Transverse colon (tissue), 4 donors: ENCODE data around the gene ANGPTL8. TPM values are rescaled to one million over a fixed set of nuclear protein-coding genes. Genes with fewer than 3 reads are reported as not detected.

Experiments used
- DNase-seq: peaks from one replicate; pipeline ENCODE4 v3.0.0-alpha.2; 2019
- H3K27ac ChIP-seq, 4 donors: fragments of 200-600 bp; sonication (generic); 2 replicates each; pipeline ENCODE4 v1.5.1; 2016 to 2018; ENCODE audit warnings: inconsistent platforms in 4 of 4
- H3K27me3 ChIP-seq: fragments of 200-600 bp; sonication (generic); 2 replicates; pipeline ENCODE4 v1.5.1; 2017; ENCODE audit warnings: inconsistent platforms
- H3K36me3 ChIP-seq, 4 donors: fragments of 200-600 bp; sonication (generic); 2 replicates each; pipeline ENCODE4 v1.5.1; 2017 to 2019; ENCODE audit warnings: inconsistent platforms in 4 of 4
- H3K4me1 ChIP-seq, 4 donors: fragments of 200-600 bp; sonication (generic); 2 replicates each; pipeline ENCODE4 v1.5.1; 2017 to 2020; ENCODE audit warnings: inconsistent platforms in 4 of 4
- H3K4me3 ChIP-seq, 4 donors: fragments of 200-600 bp; sonication (generic); 1 replicate in 1 of 4; 2 replicates in 3 of 4; pipeline versions ENCODE4 v1.5.1 to v1.6.1; 2017 to 2019; ENCODE audit warnings: inconsistent platforms in 4 of 4
- H3K9me3 ChIP-seq, 2 donors: fragments of 200-600 bp; sonication (generic); 2 replicates each; pipeline ENCODE4 v1.5.1; 2017 to 2019; ENCODE audit warnings: inconsistent platforms in 2 of 2
- CTCF ChIP-seq, 5 experiments: fragments of 200-600 bp in 3 of 5; fragments of 450-650 bp in 2 of 5; sonication (generic) in 3 of 5; IDR thresholded peaks; 1 replicate in 2 of 5; 2 replicates in 3 of 5; pipeline ENCODE4 v1.5.1; 2016 to 2017; ENCODE audit warnings: antibody characterized with exemption in 5 of 5, inconsistent platforms in 3 of 5, mild to moderate bottlenecking in 2 of 5, moderate library complexity in 1 of 5
- EP300 ChIP-seq: sonication (generic); formaldehyde crosslinking; IDR thresholded peaks from one replicate; pipeline ENCODE4 v1.6.1; 2017; ENCODE audit warnings: antibody characterized with exemption, low read depth
- POLR2A ChIP-seq: fragments of 450-650 bp; IDR thresholded peaks from one replicate; pipeline ENCODE4 v1.6.1; 2016; ENCODE audit warnings: antibody characterized with exemption, mild to moderate bottlenecking, moderate library complexity
- POLR2AphosphoS5 ChIP-seq, 3 donors: sonication (generic); formaldehyde crosslinking; IDR thresholded peaks; one replicate each; pipeline ENCODE4 v1.6.1; 2016; ENCODE audit warnings: antibody characterized with exemption in 3 of 3
- WGBS, 2 donors: methylation state at CpG; one replicate each; pipeline ENCODE4 v1.1.5; 2018; ENCODE audit warnings: low coverage in 1 of 2; 5-methylcytosine and 5-hydroxymethylcytosine counted together
- in situ Hi-C, 4 donors: fragments of 200-750 bp; cut with MboI; loops; one replicate each; pipeline versions ENCODE4 v1.15.0 to v1.15.1; 2017; ENCODE audit warnings: low sequenced_read_pairs in 3 of 4, low pct_ligation_motif_present in 1 of 4, low pct_unique_long_range_greater_than_20kb in 1 of 4
- intact Hi-C: fragments of 100-400 bp; cut with DNase I; formaldehyde crosslinking; loops from one replicate; pipeline ENCODE4 v1.15.1; 2023; ENCODE audit warnings: low total_unique reads
- total RNA-seq, 4 donors: library from RNA; depleted of rRNA; stranded (reverse); fragments of >200 nt; gene quantifications; one replicate each; pipeline ENCODE4 v1.1.0, GENCODE V29; 2016

ANGPTL8 gene
- total RNA-seq, 4 donors from 2014 or later: not detected

GRCh38 chr19:11201791-11202190, 37.6 kb upstream of the ANGPTL8 start:
- DNase-seq: no peak
- in situ Hi-C loops (loop anchor here (5.0 to 25.0 kb wide), 4 partner anchors 64 to 164 kb away; no protein-coding TSS in a partner anchor), intact Hi-C loops (no loop called here)
- 93% methylated on average over 23 of the region's 24 CpGs; no CpG with 5 or more reads in 1 of the 2 donors for WGBS, 2 donors
- peak overlapping the region; percentile 77 to 91 (median 84) for H3K27ac ChIP-seq
- H3K27me3 ChIP-seq: no peaks in the 10 kb centered on the region
- H3K4me3 ChIP-seq: no peak overlapping the region
- H3K9me3 ChIP-seq: no peaks in the 10 kb centered on the region
- TF ChIP-seq POLR2AphosphoS5 (IDR thresholded peaks at IDR 0.05): no peak
- TF ChIP-seq EP300: no peak
- TF ChIP-seq POLR2A: no peak
- H3K36me3 ChIP-seq: no peaks in the 10 kb centered on the region
- peaks cover 5 to 38% (median 16%) of the 10 kb centered on the region in 4 donors for H3K4me1 ChIP-seq

- TF ChIP-seq CTCF (IDR thresholded peaks at IDR 0.05) (no peak), EP300 (no peak), POLR2AphosphoS5 (IDR thresholded peaks at IDR 0.05) (no peak), POLR2A (no peak)
- no peaks in the 10 kb centered on the region for H3K27me3 ChIP-seq
- in situ Hi-C loops (loop anchor here (5.0 to 25.0 kb wide), 4 partner anchors 65 to 165 kb away; no protein-coding TSS in a partner anchor), intact Hi-C loops (no loop called here)
- peaks cover 5 to 36% (median 15%) of the 10 kb centered on the region in 4 donors for H3K4me1 ChIP-seq
- peak overlapping the region; percentile 77 to 91 (median 84) for H3K27ac ChIP-seq
- no peaks in the 10 kb centered on the region for H3K9me3 ChIP-seq
- DNase-seq: no peak
- WGBS, 2 donors: 78% methylated on average over 16 of the region's 20 CpGs; no CpG with 5 or more reads in 1 of the 2 donors
- no peak overlapping the region for H3K4me3 ChIP-seq
- no peaks in the 10 kb centered on the region for H3K36me3 ChIP-seq
Observed at GRCh38 chr19:11202488-11203193, 36.8 kb upstream of the ANGPTL8 start.

GRCh38 chr19:11203194-11204075, 36.0 kb upstream of the ANGPTL8 start:
- in situ Hi-C loops (loop anchor here (5.0 to 25.0 kb wide), 4 partner anchors 66 to 166 kb away; no protein-coding TSS in a partner anchor), intact Hi-C loops (loop anchor here (2.0 kb wide), 1 partner anchor 65 kb away; no protein-coding TSS in a partner anchor)
- peak; percentile 67 for DNase-seq
- Histone ChIP-seq H3K4me1 (peaks cover 0 to 29% (median 12%) of the 10 kb centered on the region in 4 donors), H3K36me3 (no peaks in the 10 kb centered on the region), H3K27me3 (no peaks in the 10 kb centered on the region), H3K9me3 (no peaks in the 10 kb centered on the region), H3K4me3 (no peak overlapping the region), H3K27ac (peak overlapping the region; percentile 77 to 91 (median 84))
- WGBS, 2 donors: 30 to 52% methylated on average over 7 to 17 of the region's 17 CpGs
- TF ChIP-seq CTCF (IDR thresholded peaks at IDR 0.05): peak; percentile 78 to 87 (median 81)
- peak; percentile 66 for TF ChIP-seq EP300
- no peak for TF ChIP-seq POLR2A
- TF ChIP-seq POLR2AphosphoS5 (IDR thresholded peaks at IDR 0.05): peak; percentile 9 to 45 (median 42)

GRCh38 chr19:11204076-11204602, 35.3 kb upstream of the ANGPTL8 start:
- in situ Hi-C loops: loop anchor here (5.0 to 25.0 kb wide), 4 partner anchors 67 to 167 kb away; no protein-coding TSS in a partner anchor
- peak overlapping the region; percentile 77 to 91 (median 84) for H3K27ac ChIP-seq
- peaks cover 0 to 25% (median 12%) of the 10 kb centered on the region in 4 donors for H3K4me1 ChIP-seq
- DNase-seq: no peak
- intact Hi-C loops: loop anchor here (2.0 kb wide), 1 partner anchor 65 kb away; no protein-coding TSS in a partner anchor
- no peaks in the 10 kb centered on the region for H3K27me3 ChIP-seq
- TF ChIP-seq POLR2AphosphoS5 (IDR thresholded peaks at IDR 0.05) (no peak), CTCF (IDR thresholded peaks at IDR 0.05) (peak in 1 of 5 experiments; percentile 34), EP300 (no peak), POLR2A (no peak)
- H3K4me3 ChIP-seq: no peak overlapping the region
- no peaks in the 10 kb centered on the region for H3K36me3 ChIP-seq
- 72 to 100% methylated on average over 1 to 9 of the region's 9 CpGs for WGBS, 2 donors
- no peaks in the 10 kb centered on the region for H3K9me3 ChIP-seq
